NCI-H146 treated with DMSO at 0.1 percent for 48 hours (cell line): Measurements from ENCODE around the gene CD79B.

Experiments
- DNase-seq: peaks from one replicate; lab custom pipeline; 2025; ENCODE audit not compliant: unreplicated experiment; lab: John Stamatoyannopoulos, UW

The CD79B gene

GRCh38 chr17:63931981-63932561 is at the start of gene CD79B:
TSS of gene CD79B (minus strand) at chr17:63932331. CDS start at chr17:63932261, 70 bp downstream.
- no peak for DNase-seq

DNA sequence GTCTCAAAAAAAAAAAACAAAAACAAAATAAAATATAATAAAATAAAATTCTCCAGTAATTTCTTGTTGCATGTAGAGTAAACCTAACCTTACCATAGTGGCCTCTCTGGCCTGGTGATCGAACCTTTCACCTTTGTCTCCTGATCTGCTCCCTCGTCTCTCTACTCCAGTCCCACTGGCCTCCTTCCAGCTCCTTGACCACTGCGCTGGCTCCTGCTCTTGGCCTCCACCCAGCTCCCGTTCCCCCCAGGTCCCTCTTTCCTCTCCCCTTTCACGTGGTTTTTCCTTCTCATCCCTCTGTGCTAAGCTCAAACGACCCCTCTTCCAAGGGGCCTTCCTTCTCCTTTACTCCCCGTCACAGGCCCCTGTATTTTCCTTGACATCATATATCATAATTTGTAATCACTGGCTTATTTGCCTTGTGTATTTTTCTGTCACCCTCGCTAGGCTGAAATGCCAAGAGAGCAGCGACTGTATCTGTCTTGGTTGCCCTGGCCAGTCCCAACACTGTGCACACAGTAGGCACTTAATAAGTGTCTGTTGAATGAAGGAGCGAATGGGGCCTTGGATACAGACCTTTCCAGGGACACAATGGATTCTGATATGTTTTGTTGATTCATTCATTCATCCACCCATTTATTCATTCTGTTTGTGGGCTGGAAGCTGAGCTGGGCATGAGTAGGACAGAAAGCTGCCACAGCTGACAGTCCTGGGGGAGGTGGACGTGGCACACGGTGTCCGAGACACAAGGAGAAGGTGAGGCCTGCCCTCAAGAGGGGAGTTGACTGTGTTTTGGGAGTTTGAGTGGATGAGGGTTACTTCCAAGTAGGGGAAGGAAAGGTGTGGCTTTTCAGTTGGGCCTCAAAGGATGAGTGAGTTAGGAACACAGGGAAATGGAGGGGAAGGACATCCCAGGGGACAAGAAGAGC is 46.4 kb upstream of the CD79B start:
- no peak for DNase-seq

- DNase-seq, result no peak
These were observed 44.6 kb upstream of the CD79B start for GRCh38 chr17:63976702-63977101.

- no peak for DNase-seq
These were observed 43.5 kb upstream of the CD79B start for GRCh38 chr17:63975541-63976092.

GRCh38 chr17:63974594-63975192 is 42.6 kb upstream of the CD79B start:
- DNase-seq, result no peak

- DNase-seq, result no peak
These were observed 41.9 kb upstream of the CD79B start for GRCh38 chr17:63973930-63974593.

GRCh38 chr17:63973247-63973646 is 41.1 kb upstream of the CD79B start:
- no peak for DNase-seq

GRCh38 chr17:63972796-63973195 is 40.7 kb upstream of the CD79B start, which contains the start of gene SCN4A:
TSS of gene SCN4A (minus strand) at chr17:63972918. CDS start at chr17:63972841, 77 bp downstream.
- no peak for DNase-seq

- DNase-seq, result no peak
These were observed 37.1 kb upstream of the CD79B start for GRCh38 chr17:63969278-63969677.

DNA sequence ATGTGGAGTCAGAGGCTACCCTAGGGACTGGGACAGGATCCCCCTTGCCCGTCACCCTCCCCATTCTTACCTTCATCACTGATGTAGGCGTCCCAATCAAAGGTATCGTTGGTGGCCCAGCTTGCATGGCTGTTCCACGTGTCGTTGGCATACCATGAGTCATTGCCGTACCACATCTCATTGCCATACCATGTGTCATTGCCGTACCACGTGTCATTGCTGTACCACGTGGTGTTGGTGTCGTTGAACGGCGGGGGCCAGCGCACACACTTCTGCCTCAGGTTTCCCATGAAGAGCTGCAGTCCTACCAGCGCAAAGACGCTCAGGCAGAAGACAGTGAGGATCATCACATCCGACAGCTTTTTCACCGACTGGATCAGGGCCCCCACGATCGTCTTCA is 35.8 kb upstream of the CD79B start:
- DNase-seq, result no peak

DNA sequence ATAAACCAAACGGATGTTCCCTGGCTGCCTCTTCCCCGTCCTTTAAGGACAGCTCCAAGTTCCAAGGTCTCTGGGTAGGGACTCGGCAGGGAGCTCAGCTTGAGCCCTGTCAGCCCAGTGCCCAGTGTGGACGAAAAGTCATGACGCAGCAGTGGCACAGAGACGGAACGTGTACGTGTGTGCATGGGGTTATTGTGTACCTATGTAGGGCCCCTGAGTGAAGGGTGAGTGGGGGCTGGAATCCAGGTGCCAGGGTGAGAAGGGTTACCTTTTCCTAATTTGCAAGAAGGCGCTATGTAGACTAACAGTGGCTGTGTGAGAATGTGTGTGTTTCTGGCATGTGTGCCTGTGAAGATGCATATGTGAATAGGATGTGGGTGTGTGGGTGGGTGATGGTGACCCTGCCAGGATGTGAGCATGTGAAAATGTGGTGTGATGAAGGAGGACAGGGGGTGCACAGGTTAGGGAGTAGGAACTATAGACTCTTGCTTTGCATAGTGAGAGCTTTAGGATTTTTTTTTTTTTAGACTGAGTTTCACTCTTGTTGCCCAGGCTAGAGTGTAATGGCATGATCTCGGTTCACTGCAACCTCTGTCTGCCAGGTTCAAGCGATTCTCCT is 34.6 kb upstream of the CD79B start:
- no peak for DNase-seq

DNA sequence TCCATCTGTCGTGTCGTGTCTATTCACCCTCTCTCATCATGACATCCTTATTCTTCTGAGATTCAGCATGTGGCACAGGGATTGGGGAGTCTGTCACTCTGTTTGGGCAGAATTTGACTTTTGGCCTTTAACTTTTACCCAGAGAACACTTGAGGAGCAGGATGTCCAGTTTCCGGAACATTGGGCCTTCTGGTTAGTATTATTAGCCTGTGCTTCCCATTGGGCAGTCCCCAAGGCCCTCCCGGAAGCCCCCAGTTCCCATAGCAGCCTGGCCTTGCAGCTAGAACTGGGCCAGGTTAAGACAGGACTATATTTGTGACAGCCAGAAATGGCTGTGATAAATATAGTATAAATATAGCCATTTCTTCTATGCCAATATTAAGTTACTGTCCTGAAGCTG is 31.0 kb upstream of the CD79B start:
- no peak for DNase-seq

DNA sequence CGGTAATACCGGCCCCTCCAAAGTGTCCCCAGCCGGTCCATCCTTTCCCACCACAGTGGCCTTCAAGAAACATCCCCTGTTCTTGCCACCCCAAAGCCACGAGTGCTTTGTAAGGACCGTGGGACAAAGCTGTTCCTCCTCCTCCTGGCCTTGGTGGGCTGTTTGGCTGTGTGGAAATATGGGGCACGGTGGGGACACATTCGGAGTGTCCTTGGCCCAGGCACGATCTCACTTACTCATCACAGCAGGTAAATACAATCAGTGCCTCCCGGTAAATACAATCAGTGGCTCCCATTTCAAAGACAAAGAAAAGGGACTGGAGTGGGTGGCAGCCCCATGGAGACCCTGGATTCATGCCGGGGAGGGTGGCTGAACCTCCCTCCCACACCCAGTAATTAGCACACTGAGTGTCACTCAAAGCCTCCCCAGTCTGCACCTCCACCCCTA is 30.2 kb upstream of the CD79B start:
- no peak for DNase-seq

GRCh38 chr17:63961355-63962212 is 29.5 kb upstream of the CD79B start:
- peak; percentile 38 for DNase-seq

DNA sequence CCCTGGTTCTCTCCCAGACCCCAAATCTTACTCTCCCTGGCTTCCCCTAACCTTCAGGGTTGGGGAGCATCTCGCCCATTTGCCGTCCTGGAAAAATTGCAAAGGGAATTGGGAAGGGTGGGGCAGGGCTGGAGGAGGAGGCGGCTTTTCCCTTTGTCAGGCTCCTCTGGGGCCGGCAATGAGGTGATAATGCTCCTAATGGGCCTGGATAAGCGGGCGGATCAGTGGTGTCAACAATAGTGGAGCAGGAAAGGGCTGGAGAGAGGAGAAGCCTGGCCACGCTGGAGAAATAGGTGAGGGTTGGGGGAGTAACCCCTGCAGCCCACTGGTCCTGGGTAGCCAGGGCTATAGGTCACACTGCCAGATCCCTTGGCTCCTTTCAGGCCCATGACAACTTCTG is 28.3 kb upstream of the CD79B start:
- DNase-seq, result no peak

DNA sequence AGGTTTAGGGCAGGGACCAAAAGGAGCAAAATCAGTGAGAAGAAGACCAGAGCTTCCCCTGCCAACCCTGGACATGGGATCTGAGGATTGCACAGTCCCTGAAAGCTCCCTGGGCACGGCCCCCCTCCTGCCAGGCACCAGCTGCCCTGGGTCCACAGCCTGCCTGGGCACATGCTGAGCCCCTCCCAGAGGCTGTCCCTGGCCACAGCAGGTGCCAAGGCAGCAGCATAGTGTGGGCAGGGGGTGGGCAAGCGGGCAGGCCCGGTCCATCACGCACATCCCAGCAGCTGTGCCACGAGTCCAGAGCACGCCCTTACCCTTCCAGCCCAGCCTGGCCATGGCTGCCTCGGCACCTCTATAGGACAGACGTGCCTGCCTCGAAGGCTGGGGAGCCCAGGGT is 27.9 kb upstream of the CD79B start:
- DNase-seq, result no peak

DNA sequence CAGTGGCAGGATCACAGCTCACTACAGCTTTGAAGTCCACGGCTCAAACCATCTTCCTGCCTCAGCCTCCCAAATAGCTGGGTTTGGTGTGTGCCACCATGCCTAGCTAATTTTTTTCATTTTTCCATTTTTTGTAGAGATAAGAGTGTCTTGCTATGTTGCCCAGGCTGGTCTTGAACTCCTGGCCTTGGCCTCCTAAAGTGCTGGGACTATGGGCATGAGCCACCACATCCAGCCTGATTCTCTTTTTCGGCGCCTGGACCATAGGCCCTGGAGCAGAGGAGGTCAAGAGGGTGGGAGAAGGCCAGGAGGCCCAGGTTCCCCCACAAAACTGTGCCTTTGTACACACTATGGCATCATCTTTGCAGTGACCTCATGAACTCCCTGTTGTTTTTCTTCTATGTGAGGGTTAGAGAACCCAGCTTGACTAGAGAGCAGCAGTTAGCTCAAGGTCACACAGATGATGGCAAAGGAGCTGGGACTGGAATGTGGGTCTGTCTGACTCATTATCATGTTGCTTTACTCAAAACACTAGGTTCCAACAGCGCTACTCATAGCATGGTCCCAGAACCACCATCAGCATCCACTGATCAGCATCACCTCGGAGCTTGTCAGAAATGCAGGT is 24.3 kb upstream of the CD79B start:
- DNase-seq, result no peak

DNA sequence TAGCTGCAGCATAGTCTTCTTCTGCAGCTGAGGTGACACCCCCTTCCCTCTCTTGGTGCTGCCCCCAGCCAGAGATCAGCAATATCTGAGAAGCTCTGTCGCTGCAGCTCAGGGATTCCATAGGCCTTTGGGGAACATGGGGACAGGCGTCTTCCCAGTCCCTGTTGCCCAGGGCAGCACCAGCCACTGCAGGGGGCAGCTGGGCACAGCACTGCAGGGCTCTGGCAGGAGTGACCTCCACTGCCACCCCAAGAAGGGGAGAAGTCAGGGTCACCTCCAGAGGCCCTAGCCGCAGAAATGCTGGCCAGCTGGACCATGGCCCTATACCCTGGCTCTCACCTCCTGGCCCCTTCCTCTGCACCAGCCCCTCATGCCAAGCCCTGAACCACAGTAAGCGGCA is 23.7 kb upstream of the CD79B start:
- DNase-seq, result no peak

DNA sequence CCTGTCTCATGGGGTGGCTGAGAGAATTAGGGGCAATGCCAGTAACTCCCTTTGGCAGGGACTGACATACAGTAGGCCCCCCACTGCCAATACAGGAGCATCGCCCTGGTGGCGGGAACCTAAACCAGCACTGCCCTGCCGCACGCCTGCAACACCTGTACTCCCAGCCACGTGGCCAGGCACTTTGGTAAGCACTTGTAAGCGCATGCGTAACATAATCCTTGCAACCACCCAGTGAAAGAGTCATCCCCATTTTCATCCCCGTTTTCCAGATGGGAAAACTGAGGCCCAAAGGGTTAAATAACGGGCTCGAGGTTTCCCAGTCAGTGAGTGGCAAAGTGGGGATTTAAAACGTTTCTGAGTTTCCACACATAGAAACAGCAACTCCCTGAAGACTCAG is 23.1 kb upstream of the CD79B start:
- DNase-seq, result no peak
